ENCODE results near the gene DST.

The DST gene

DNA sequence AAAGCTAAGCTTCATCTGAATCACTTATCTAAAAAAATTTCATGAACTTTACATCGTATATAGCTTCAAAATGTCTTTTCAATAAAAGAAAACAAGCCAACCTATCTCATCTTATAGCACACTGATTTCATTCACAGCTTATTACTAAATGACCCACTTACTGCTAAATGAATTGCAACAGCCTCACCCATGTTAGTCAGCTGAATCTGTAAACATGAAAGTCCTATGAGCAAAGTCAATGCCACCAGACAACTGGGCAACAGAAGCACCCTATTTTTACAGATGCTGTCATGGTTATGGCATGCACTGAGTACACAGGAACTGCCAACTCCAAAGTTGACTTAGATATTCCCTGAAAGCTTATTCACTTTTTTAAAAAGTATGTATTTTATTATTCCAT is 41.2 kb upstream of the DST start:
- Histone ChIP-seq H2BK5ac (ENCODE audit: low read depth, low read length, poor library complexity) (no peak overlapping the region), H4K12ac (ENCODE audit: low read depth, low read length) (no peak overlapping the region), H3K4me1 (ENCODE audit: control insufficient read depth in 1 of 2, insufficient read depth in 2 of 2, low read length in 2 of 2) (peaks cover 0 to 2% of the 10 kb centered on the region in 2 experiments), H3K23ac (ENCODE audit: low read length) (no peak overlapping the region), H3K4ac (ENCODE audit: low read depth, low read length) (no peak overlapping the region), H2AFZ (ENCODE audit: insufficient read depth, low read length, poor library complexity) (no peak overlapping the region), H3K14ac (ENCODE audit: low read length) (no peak overlapping the region), H3K27ac (ENCODE audit: low read depth, low read length) (no peak overlapping the region), H3K18ac (ENCODE audit: low read length) (no peak overlapping the region), H4K91ac (ENCODE audit: low read depth, low read length) (no peak overlapping the region), H3K79me1 (ENCODE audit: low read length) (no peaks in the 10 kb centered on the region), H2BK120ac (ENCODE audit: insufficient read depth, low read length, poor library complexity) (no peak overlapping the region), H3K9me3 (ENCODE audit: insufficient read depth, low read depth, low read length) (peaks cover 1% of the 10 kb centered on the region), H2BK12ac (ENCODE audit: low read length) (no peak overlapping the region), H3K79me2 (ENCODE audit: control insufficient read depth, insufficient read depth, low read length, poor library complexity) (no peaks in the 10 kb centered on the region), H3K36me3 (ENCODE audit: control insufficient read depth in 1 of 2, insufficient read depth in 2 of 2, low read length in 2 of 2) (no peaks in the 10 kb centered on the region), H3K4me2 (ENCODE audit: low read length) (no peak overlapping the region), H3K27me3 (ENCODE audit: insufficient read depth, low read length) (no peaks in the 10 kb centered on the region), H4K8ac (ENCODE audit: low read depth, low read length) (no peak overlapping the region), H2AK5ac (ENCODE audit: low read length) (no peak overlapping the region), H3K4me3 (ENCODE audit: low read depth, low read length) (no peak overlapping the region), H3K9ac (ENCODE audit: low read length) (no peak overlapping the region)
- DNase-seq, result no peak
- no CpG with 5 or more reads among the region's 1 CpG for WGBS (ENCODE audit: extremely low coverage, insufficient coverage, insufficient read length)

DNA sequence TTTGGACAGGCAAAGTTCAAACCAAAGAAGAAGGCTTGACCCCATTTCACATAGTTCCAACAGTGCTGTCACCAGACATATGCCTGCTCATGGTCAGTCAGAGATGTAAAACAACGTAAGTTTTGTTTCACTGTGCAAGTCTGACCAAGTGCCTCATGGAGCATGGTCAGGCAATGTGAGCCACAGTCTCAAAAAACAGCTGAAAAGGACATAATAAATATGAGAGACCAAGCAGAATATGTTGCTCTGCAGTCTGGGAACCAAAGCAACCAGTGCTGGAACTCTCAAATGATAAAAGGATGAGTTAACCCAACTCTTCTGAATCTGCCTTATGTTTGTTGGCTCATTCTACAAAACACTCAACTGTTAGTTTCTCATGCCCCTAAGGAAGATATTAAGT is 39.9 kb upstream of the DST start:
- H2AK5ac ChIP-seq (ENCODE audit: low read length), result no peak overlapping the region
- no peak overlapping the region for H3K4ac ChIP-seq (ENCODE audit: low read depth, low read length)
- H3K79me1 ChIP-seq (ENCODE audit: low read length), result no peaks in the 10 kb centered on the region
- peaks cover 1% of the 10 kb centered on the region for H3K9me3 ChIP-seq (ENCODE audit: insufficient read depth, low read depth, low read length)
- H3K4me3 ChIP-seq (ENCODE audit: low read depth, low read length), result no peak overlapping the region
- no peak overlapping the region for H3K4me2 ChIP-seq (ENCODE audit: low read length)
- no peak overlapping the region for H2AFZ ChIP-seq (ENCODE audit: insufficient read depth, low read length, poor library complexity)
- no peak overlapping the region for H2BK5ac ChIP-seq (ENCODE audit: low read depth, low read length, poor library complexity)
- no peak overlapping the region for H3K18ac ChIP-seq (ENCODE audit: low read length)
- no peak overlapping the region for H4K12ac ChIP-seq (ENCODE audit: low read depth, low read length)
- no CpG with 5 or more reads among the region's 1 CpG for WGBS (ENCODE audit: extremely low coverage, insufficient coverage, insufficient read length)
- H3K27ac ChIP-seq (ENCODE audit: low read depth, low read length), result no peak overlapping the region
- no peaks in the 10 kb centered on the region for H3K79me2 ChIP-seq (ENCODE audit: control insufficient read depth, insufficient read depth, low read length, poor library complexity)
- no peak for DNase-seq
- no peak overlapping the region for H3K23ac ChIP-seq (ENCODE audit: low read length)
- peaks cover 0 to 2% of the 10 kb centered on the region in 2 experiments for H3K4me1 ChIP-seq (ENCODE audit: control insufficient read depth in 1 of 2, insufficient read depth in 2 of 2, low read length in 2 of 2)
- no peak overlapping the region for H2BK12ac ChIP-seq (ENCODE audit: low read length)
- no peaks in the 10 kb centered on the region for H3K27me3 ChIP-seq (ENCODE audit: insufficient read depth, low read length)
- H2BK120ac ChIP-seq (ENCODE audit: insufficient read depth, low read length, poor library complexity), result no peak overlapping the region
- no peak overlapping the region for H4K91ac ChIP-seq (ENCODE audit: low read depth, low read length)
- H3K14ac ChIP-seq (ENCODE audit: low read length), result no peak overlapping the region
- no peak overlapping the region for H3K9ac ChIP-seq (ENCODE audit: low read length)
- no peaks in the 10 kb centered on the region for H3K36me3 ChIP-seq (ENCODE audit: control insufficient read depth in 1 of 2, insufficient read depth in 2 of 2, low read length in 2 of 2)
- no peak overlapping the region for H4K8ac ChIP-seq (ENCODE audit: low read depth, low read length)

DNA sequence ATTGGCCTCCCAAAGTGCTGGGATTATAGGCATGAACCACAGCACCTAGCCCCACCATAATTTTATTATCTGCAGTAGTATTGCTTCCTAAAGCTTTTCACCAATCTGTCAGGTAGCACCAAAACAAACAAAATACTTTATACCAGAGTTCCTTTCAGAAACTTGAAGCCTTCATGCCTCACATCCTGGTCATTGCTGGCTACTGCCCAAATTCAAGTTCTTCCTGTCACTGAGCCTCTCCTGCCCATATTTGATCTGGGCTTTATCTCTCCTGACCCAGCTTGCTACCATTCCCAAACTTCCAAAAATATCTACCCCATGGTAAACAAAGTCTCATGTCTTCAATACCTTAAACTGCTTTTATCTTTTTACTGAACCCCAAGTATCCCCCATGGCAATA is 34.9 kb upstream of the DST start:
- H3K79me1 ChIP-seq (ENCODE audit: low read length), result no peaks in the 10 kb centered on the region
- H3K79me2 ChIP-seq (ENCODE audit: control insufficient read depth, insufficient read depth, low read length, poor library complexity), result no peaks in the 10 kb centered on the region
- no peak overlapping the region for H4K91ac ChIP-seq (ENCODE audit: low read depth, low read length)
- no peak overlapping the region for H3K4me2 ChIP-seq (ENCODE audit: low read length)
- no peak overlapping the region for H3K9ac ChIP-seq (ENCODE audit: low read length)
- no peaks in the 10 kb centered on the region for H3K36me3 ChIP-seq (ENCODE audit: control insufficient read depth in 1 of 2, insufficient read depth in 2 of 2, low read length in 2 of 2)
- H2BK120ac ChIP-seq (ENCODE audit: insufficient read depth, low read length, poor library complexity), result no peak overlapping the region
- peaks cover 0 to 2% of the 10 kb centered on the region in 2 experiments for H3K4me1 ChIP-seq (ENCODE audit: control insufficient read depth in 1 of 2, insufficient read depth in 2 of 2, low read length in 2 of 2)
- no peaks in the 10 kb centered on the region for H3K27me3 ChIP-seq (ENCODE audit: insufficient read depth, low read length)
- no peak for DNase-seq
- H3K14ac ChIP-seq (ENCODE audit: low read length), result no peak overlapping the region
- H3K23ac ChIP-seq (ENCODE audit: low read length), result no peak overlapping the region
- peaks cover 1% of the 10 kb centered on the region for H3K9me3 ChIP-seq (ENCODE audit: insufficient read depth, low read depth, low read length)
- no peak overlapping the region for H2AFZ ChIP-seq (ENCODE audit: insufficient read depth, low read length, poor library complexity)
- H3K4ac ChIP-seq (ENCODE audit: low read depth, low read length), result no peak overlapping the region
- H2AK5ac ChIP-seq (ENCODE audit: low read length), result no peak overlapping the region
- H2BK5ac ChIP-seq (ENCODE audit: low read depth, low read length, poor library complexity), result no peak overlapping the region
- H3K4me3 ChIP-seq (ENCODE audit: low read depth, low read length), result no peak overlapping the region
- no peak overlapping the region for H4K8ac ChIP-seq (ENCODE audit: low read depth, low read length)
- no peak overlapping the region for H2BK12ac ChIP-seq (ENCODE audit: low read length)
- H3K18ac ChIP-seq (ENCODE audit: low read length), result no peak overlapping the region
- H4K12ac ChIP-seq (ENCODE audit: low read depth, low read length), result no peak overlapping the region
- no peak overlapping the region for H3K27ac ChIP-seq (ENCODE audit: low read depth, low read length)

DNA sequence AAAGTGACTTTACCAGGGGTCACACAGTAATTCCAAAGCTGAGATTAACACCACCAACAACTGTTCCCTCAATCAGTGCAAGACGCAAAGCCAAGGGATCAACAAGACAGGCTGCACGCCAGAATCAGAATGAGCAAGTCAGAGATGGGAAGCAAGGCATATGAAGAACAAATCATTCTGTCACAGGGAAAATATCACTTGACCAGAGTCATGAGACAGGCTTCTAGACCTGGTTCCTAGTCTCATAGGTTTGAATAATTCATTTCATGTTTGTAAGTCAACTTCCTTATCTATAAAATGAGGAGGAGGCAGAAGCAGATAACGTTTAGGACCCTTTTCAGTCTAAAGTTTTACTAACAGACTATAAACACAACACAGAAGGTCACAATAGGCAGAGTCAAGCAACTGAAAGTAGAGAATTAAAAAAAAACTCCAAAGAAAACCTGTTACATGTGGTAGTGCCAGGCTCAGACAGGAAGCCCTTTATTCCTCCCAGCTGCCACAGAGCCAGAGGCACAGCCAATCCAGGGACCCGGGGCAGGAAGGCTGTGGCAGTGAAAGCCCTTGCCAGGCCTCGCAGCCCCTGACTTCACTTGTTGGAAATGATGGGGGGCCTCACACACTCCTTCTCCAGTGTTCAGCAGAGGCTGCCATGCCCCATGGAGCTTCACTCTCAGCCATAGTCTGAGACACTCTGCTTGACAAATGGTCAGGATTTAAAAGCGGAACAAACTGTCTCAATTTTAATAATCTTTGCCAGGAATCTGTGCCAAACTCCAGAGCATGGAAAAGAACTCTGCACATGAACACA is 29.2 kb upstream of the DST start:
- H2BK120ac ChIP-seq (ENCODE audit: insufficient read depth, low read length, poor library complexity), result no peak overlapping the region
- H3K36me3 ChIP-seq (ENCODE audit: control insufficient read depth in 1 of 2, insufficient read depth in 2 of 2, low read length in 2 of 2), result no peaks in the 10 kb centered on the region
- no peak overlapping the region for H3K14ac ChIP-seq (ENCODE audit: low read length)
- no peaks in the 10 kb centered on the region for H3K27me3 ChIP-seq (ENCODE audit: insufficient read depth, low read length)
- no peaks in the 10 kb centered on the region for H3K9me3 ChIP-seq (ENCODE audit: insufficient read depth, low read depth, low read length)
- H2BK5ac ChIP-seq (ENCODE audit: low read depth, low read length, poor library complexity), result no peak overlapping the region
- no peaks in the 10 kb centered on the region for H3K79me2 ChIP-seq (ENCODE audit: control insufficient read depth, insufficient read depth, low read length, poor library complexity)
- H4K12ac ChIP-seq (ENCODE audit: low read depth, low read length), result no peak overlapping the region
- H3K23ac ChIP-seq (ENCODE audit: low read length), result no peak overlapping the region
- H2AFZ ChIP-seq (ENCODE audit: insufficient read depth, low read length, poor library complexity), result no peak overlapping the region
- no peak overlapping the region for H2AK5ac ChIP-seq (ENCODE audit: low read length)
- H3K9ac ChIP-seq (ENCODE audit: low read length), result no peak overlapping the region
- H3K4me3 ChIP-seq (ENCODE audit: low read depth, low read length), result no peak overlapping the region
- no peak overlapping the region for H3K27ac ChIP-seq (ENCODE audit: low read depth, low read length)
- no peaks in the 10 kb centered on the region for H3K4me1 ChIP-seq (ENCODE audit: control insufficient read depth in 1 of 2, insufficient read depth in 2 of 2, low read length in 2 of 2)
- no peaks in the 10 kb centered on the region for H3K79me1 ChIP-seq (ENCODE audit: low read length)
- H4K91ac ChIP-seq (ENCODE audit: low read depth, low read length), result no peak overlapping the region
- no peak overlapping the region for H3K18ac ChIP-seq (ENCODE audit: low read length)
- H3K4me2 ChIP-seq (ENCODE audit: low read length), result no peak overlapping the region
- H4K8ac ChIP-seq (ENCODE audit: low read depth, low read length), result no peak overlapping the region
- no peak overlapping the region for H2BK12ac ChIP-seq (ENCODE audit: low read length)
- no peak overlapping the region for H3K4ac ChIP-seq (ENCODE audit: low read depth, low read length)
- no peak for DNase-seq
- WGBS (ENCODE audit: extremely low coverage, insufficient coverage, insufficient read length), result no CpG with 5 or more reads among the region's 6 CpGs
